PC-9 (cell line): ENCODE results near the gene COQ8A.

Source experiments
- EZH2 ChIP-seq: fragments of 200-600 bp; sonication (generic); IDR thresholded peaks from 2 replicates; pipeline ENCODE4 v1.8.0; 2017; ENCODE audit warnings: antibody characterized with exemption, low read depth
- TF ChIP-seq, protein P1 (sequence below): fragments of 200-600 bp; sonication (generic); conservative IDR thresholded peaks from 2 replicates; pipeline ENCODE4 v1.6.1; 2017; ENCODE audit warnings: mixed run types, antibody characterized with exemption, mild to moderate bottlenecking, moderate library complexity

DNA sequence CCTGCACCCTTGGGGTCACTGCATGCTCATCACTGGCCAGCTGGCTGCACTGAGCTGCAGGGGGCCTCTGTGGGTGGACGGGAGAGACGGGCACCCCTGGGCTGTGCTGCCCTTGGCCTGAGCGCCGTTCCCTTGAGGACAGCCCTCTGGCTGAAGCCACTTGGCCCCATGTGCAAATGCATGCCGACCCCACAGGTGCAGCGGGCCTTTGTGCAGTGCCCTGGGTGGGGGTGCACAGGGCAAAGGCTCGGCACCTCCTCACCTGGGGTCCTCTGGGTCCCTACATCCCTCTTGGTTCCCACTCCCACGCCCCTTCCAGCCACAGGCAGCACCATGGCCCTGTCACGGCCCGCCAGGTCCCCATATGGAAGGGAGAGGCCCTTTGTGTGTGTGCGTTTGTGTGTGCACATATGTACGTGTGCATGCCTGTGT, 41.3 kb downstream of the COQ8A start:
- TF ChIP-seq, protein P1, sequence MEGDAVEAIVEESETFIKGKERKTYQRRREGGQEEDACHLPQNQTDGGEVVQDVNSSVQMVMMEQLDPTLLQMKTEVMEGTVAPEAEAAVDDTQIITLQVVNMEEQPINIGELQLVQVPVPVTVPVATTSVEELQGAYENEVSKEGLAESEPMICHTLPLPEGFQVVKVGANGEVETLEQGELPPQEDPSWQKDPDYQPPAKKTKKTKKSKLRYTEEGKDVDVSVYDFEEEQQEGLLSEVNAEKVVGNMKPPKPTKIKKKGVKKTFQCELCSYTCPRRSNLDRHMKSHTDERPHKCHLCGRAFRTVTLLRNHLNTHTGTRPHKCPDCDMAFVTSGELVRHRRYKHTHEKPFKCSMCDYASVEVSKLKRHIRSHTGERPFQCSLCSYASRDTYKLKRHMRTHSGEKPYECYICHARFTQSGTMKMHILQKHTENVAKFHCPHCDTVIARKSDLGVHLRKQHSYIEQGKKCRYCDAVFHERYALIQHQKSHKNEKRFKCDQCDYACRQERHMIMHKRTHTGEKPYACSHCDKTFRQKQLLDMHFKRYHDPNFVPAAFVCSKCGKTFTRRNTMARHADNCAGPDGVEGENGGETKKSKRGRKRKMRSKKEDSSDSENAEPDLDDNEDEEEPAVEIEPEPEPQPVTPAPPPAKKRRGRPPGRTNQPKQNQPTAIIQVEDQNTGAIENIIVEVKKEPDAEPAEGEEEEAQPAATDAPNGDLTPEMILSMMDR: no peak
- no peak for TF ChIP-seq EZH2
